HG02970 (cell line): Measurements from ENCODE around the gene CIROP.

Experiments used
- ATAC-seq: cut with Tn5 transposase; IDR thresholded peaks from one replicate; pipeline ENCODE4 v1.9.1; 2021; ENCODE audit warnings: mild to moderate bottlenecking, moderate library complexity, moderate number of reproducible peaks; ENCODE audit not compliant: unreplicated experiment, low FRiP score

Gene CIROP

DNA sequence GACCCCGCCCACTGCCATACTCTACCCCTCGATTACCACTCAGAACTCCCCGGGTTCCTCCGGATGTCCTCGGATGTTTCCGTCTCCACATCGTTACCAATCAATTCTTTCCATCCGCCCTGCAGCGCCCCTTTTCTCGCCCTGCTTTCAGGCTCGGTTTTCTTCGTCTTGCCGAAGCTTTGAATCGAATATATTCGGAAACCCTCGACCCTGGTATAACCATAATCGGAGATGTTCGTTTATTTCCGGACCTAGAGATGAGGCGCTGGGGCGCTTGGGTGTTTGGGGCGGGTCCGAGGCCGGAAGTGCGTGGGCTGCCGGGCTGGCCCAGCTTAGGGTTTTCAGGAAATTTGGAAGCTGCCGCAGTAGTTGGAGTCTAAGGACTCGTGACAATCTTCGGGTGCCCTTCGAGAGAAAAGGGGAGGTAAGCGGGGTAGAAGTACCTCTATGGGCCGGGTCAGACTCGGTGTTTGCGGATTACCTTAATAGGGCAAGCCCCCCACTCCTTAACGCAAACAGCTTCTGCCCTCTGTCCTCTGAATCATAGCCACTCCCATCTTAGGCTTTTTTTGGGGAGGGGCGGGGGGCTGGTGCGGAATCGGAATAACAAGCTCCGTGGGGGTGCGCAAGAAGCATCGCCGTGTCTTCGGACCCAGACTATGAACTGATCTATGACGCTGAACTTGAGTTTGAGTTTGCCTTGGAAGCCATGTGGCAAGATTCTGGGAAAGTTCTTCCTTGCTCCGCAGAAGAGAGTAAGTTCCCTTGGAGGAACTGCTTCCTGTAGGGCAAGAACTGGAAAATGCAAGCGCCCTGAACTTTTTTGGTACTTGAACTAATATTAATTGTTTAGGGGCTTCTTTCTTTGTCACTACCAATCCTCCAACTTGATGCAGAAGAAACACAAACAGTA, 9.3 kb downstream of the CIROP start, which contains the start of gene C14orf119:
Gene C14orf119 (plus strand): TSS at position 310 of the 913 bp plus-strand sequence. CDS start 2,154 bp downstream, outside the sequence.
- ATAC-seq = peak; percentile 86

- peak; percentile 36 for ATAC-seq
Measured at GRCh38 chr14:23094666-23095195, 10.1 kb downstream of the CIROP start, which contains the start of gene ACIN1. TSS of gene ACIN1 (minus strand) at chr14:23095136. CDS start at chr14:23095112, 24 bp downstream.

- ATAC-seq = peak; percentile 25
Measured at GRCh38 chr14:23093991-23094665, 10.7 kb downstream of the CIROP start.

GRCh38 chr14:23093526-23093925, 11.3 kb downstream of the CIROP start:
- no peak for ATAC-seq

- ATAC-seq = no peak
Measured at GRCh38 chr14:23093104-23093503, 11.7 kb downstream of the CIROP start.

DNA sequence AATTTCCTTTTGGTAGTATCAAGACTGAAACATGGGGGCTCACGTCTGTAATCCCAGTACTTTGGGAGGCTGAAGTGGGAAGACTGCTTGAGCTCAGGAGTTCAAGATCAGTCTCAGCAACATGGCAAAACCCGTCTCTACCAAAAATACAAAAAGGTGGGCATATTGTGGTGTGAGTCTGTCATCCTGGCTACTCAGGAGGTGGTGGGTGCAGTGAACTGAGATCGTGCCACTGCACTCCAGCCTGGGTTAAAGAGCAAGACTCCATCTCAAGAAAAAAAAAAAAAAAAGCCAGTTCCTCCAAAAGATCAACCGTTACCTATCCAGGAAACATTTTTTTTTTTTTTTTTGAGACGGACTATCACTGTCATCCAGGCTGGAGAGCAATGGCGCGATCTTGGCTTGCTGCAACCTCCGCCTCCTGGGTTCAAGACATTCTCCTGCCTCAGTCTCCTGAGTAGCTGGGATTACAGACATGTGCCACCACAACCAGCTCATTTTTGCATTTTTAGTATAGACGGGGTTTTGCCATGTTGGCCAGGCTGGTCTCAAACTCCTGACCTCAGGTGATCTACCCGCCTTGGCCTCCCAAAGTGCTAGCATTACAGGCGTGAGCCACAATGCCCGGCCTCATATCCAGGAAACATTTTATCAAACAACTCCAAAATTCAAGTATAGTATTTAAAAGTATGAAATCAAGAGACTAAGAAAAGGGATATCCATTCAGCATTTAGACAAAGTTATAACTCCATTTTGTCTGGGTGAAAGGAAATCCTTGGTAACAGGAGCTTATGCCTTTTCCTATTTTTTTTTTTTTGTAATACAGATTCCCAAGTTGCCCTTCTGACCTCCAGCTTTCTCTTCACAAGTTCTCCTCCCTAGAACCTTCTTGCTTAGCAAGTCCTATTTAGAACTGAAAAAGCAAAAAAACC, 13.2 kb downstream of the CIROP start:
- ATAC-seq = no peak

- ATAC-seq = no peak
Measured at GRCh38 chr14:23090254-23090636, 14.5 kb downstream of the CIROP start.

- no peak for ATAC-seq
Measured at GRCh38 chr14:23089498-23090253, 15.1 kb downstream of the CIROP start.

DNA sequence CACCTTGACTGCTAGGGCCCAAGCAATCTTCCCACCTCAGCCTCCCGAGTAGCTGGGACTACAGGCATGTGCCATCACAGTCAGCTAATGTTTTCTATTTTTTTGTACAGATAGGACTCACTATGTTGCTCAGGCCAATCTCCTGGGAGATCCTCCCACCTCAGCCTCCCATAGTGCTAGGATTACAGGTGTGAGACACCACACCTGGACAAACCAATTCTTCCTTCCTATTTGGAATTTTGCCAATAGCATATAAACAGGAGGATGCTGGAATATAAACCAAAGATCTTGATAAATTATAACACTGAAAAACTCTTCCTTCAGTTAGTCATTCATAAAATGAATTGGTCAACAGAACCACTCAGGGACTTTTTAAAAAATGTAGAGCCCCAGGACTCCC, 18.2 kb downstream of the CIROP start:
- no peak for ATAC-seq

DNA sequence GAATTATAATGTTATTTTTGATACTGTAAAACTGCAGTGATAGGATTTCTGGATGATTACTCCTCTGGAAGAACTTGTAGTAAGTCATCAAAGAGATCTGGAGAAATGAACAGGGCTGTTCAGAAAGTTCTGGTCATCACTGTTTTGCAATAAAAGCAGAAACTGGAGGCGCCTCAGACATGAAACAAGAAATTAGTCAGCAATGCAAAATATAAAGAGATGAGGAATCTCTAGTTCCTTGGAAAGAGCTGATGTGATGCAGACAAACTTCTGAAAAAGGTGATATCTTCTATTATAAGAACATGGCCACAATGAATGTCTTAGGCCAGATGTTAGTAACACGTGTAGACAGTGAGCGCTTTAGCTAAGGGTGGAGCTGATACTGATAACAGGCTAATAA, 19.3 kb downstream of the CIROP start:
- no peak for ATAC-seq

DNA sequence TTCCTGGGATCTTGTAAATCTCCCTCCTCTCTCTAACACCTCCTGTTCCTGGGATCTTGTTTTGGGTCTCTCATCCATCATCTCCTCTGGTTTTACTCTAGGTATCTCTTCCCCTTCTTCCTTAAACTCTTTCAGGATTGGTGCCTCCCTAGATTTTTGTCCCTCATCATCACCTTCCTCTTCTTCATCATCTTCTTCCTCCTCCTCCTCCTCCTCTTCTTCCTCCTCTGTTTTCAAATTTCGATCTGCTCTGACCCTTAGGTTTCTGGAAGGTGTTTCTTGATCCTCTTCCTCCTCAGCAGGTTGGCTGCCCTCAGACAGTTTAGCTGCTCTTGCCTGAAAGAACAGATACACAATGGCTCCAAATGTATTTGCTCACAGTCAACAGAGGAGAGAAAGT, 24.3 kb downstream of the CIROP start:
- no peak for ATAC-seq

GRCh38 chr14:23079716-23080115, 25.1 kb downstream of the CIROP start:
- ATAC-seq = no peak

GRCh38 chr14:23078692-23079116, 26.1 kb downstream of the CIROP start:
- ATAC-seq = no peak

GRCh38 chr14:23077962-23078361, 26.8 kb downstream of the CIROP start:
- ATAC-seq = no peak

GRCh38 chr14:23076785-23077408, 27.9 kb downstream of the CIROP start:
- ATAC-seq = no peak

DNA sequence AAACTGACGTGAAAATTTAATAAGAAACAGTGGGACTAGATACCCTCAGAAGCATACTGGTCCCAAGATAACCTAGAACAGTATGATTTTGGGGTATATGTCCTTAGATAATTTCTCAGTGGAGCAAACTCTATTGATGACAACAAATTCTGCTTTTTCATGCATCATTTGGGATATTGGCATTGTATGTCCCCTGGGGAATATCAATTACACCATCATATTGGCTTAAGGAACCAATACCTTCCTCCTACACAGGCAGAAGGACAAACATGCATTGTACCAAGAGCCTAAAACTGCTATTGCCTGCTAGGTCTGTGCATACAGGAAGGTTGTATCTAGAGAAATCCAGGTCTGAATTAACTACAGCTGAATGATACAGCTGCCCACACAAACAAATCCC, 29.9 kb downstream of the CIROP start:
- no peak for ATAC-seq

DNA sequence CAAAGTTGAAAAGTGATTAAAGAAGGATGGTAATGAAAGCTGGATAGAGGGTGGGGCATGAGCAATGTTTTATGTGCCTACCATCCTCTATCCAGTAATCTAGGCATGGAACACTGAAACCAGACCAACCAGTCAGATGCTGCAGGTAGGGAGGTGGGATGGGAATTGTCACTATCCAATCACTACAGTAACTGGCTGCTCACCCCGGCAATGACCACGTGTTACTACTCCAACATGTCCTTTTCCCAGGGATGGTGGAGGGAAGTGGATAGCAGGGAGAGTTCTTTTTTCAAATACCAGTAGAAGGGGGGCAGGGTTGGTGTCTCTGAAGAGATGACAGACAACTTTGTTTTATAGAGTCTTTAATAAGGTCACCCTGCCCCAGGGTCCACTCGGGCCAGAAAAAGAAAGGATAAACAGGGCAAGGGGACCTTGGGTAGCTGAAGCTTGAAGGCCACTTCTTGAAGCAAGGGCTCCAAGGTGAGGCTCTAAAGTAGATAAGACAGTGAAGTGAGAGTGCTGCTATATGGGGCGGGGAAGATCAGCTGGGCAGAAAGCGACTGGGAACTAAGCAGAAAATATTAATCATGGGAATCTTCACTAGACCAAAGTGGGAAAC, 32.8 kb downstream of the CIROP start:
- ATAC-seq = no peak

DNA sequence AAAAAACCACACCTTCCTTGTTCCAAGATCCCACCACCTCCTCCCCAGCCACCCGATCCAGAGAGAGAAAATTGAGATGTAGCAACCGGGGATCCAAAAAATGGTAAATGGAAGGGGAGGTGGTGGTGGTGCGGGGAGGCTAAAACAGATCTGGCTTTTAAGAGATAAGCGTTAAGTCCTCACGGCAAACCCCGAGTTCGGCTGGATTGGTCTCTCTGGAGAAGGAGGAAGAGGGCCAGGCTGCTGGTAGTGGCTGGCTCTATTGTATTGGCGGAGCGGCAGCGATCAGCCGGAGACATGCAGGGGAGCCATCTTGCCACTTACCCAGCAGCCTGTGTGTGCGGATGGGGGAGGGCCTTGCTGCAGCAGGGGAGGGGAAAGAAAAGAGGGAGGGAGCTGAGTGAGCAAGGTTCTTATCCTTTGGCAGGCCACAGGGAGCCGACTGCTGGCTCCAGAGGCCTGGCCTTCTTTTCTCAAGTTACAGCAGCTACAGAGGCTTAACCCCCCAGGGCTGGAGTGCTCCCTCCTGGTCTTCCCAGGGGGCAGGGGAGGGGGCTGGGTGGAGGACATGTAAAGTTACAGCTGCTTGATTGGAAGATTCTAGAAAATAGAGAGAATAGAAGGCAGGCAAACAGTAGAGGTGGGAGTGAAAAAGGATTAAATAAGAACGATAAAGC, 33.4 kb downstream of the CIROP start:
- ATAC-seq = no peak
